UCSD-AML1 (cell line): Measurements from ENCODE around the gene TPO.
"Not testable (repeated sequence)": the region's sequence is repeated elsewhere in the genome, so short reads cannot be mapped to it uniquely, and the experiment has no call there.

Experiments used
- DNase-seq: peaks from one replicate; lab custom pipeline; 2025; ENCODE audit not compliant: unreplicated experiment; lab: John Stamatoyannopoulos, UW

Gene TPO

GRCh38 chr2:1482253-1482675 is 69.0 kb downstream of the TPO start:
- no peak for DNase-seq

GRCh38 chr2:1482981-1483380 is 69.7 kb downstream of the TPO start:
- DNase-seq = no peak

GRCh38 chr2:1483551-1483950 is 70.3 kb downstream of the TPO start:
- no peak for DNase-seq

- no peak for DNase-seq
Observed at GRCh38 chr2:1484131-1484884, 71.0 kb downstream of the TPO start.

GRCh38 chr2:1486670-1487069 is 73.4 kb downstream of the TPO start:
- no peak for DNase-seq

- no peak for DNase-seq
Observed at GRCh38 chr2:1487758-1488157, 74.5 kb downstream of the TPO start.

GRCh38 chr2:1488181-1488671 is 75.0 kb downstream of the TPO start:
- DNase-seq = no peak

GRCh38 chr2:1488851-1489250 is 75.6 kb downstream of the TPO start:
- no peak for DNase-seq

- DNase-seq = no peak
Observed at GRCh38 chr2:1489486-1489885, 76.2 kb downstream of the TPO start.

- DNase-seq = not testable (repeated sequence)
Observed at GRCh38 chr2:1490381-1490780, 77.1 kb downstream of the TPO start.

GRCh38 chr2:1491751-1492150 is 78.5 kb downstream of the TPO start:
- no peak for DNase-seq

- DNase-seq = not testable (repeated sequence)
Observed at GRCh38 chr2:1492231-1492630, 79.0 kb downstream of the TPO start.

GRCh38 chr2:1492711-1493430 is 79.6 kb downstream of the TPO start:
- DNase-seq = no peak

- DNase-seq = no peak
Observed at GRCh38 chr2:1493431-1494126, 80.3 kb downstream of the TPO start.

- no peak for DNase-seq
Observed at GRCh38 chr2:1494257-1494656, 81.0 kb downstream of the TPO start.

GRCh38 chr2:1494906-1495305 is 81.6 kb downstream of the TPO start:
- DNase-seq = no peak

- no peak for DNase-seq
Observed at GRCh38 chr2:1495676-1496358, 82.6 kb downstream of the TPO start.

- no peak for DNase-seq
Observed at GRCh38 chr2:1496359-1496821, 83.1 kb downstream of the TPO start.

GRCh38 chr2:1497122-1497611 is 83.9 kb downstream of the TPO start:
- no peak for DNase-seq

GRCh38 chr2:1498176-1498575 is 84.9 kb downstream of the TPO start:
- no peak for DNase-seq
